Measurements from ENCODE around the gene DENND1A. TPM values are rescaled to one million over a fixed set of nuclear protein-coding genes. Genes with fewer than 3 reads are reported as not detected.
"Not testable (repeated sequence)": the region's sequence is repeated elsewhere in the genome, so short reads cannot be mapped to it uniquely, and the experiment has no call there.

The DENND1A gene
- polyA plus RNA-seq, 1 experiment, result 16.2 TPM

DNA sequence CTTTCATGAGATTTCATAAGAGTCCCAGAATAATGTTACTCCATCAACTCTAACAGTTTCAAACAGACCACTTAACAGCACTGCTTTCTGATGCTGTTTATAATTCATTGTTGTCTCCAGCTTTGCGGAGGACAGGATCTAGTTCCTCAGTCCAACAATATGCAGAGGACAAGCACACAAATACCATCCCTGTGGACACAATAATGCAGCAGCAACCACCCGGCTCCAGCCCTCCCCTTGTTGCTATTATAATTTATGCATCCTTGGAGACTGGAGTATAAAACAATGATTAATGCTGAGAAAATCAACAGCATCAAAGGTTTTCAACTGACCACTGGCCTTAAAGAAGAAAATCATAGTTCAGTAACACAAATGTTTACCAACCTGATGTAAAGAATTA lies 108.3 kb downstream of the DENND1A start:
- no peaks in the 10 kb centered on the region for H3K9me3 ChIP-seq (ENCODE audit: control insufficient read depth, insufficient read depth, low read length)
- ChIA-PET POLR2A (no interaction called here), CTCF (no interaction called here)
- H3K27ac ChIP-seq (ENCODE audit: low read depth, low read length), result no peak overlapping the region
- no peak for DNase-seq (ENCODE audit: low read depth, low spot score)
- H3K4me3 ChIP-seq (ENCODE audit: low read depth, low read length), result no peak overlapping the region
- no peaks in the 10 kb centered on the region for H3K27me3 ChIP-seq (ENCODE audit: control insufficient read depth, insufficient read depth, low read length)
- TF ChIP-seq, protein P1, sequence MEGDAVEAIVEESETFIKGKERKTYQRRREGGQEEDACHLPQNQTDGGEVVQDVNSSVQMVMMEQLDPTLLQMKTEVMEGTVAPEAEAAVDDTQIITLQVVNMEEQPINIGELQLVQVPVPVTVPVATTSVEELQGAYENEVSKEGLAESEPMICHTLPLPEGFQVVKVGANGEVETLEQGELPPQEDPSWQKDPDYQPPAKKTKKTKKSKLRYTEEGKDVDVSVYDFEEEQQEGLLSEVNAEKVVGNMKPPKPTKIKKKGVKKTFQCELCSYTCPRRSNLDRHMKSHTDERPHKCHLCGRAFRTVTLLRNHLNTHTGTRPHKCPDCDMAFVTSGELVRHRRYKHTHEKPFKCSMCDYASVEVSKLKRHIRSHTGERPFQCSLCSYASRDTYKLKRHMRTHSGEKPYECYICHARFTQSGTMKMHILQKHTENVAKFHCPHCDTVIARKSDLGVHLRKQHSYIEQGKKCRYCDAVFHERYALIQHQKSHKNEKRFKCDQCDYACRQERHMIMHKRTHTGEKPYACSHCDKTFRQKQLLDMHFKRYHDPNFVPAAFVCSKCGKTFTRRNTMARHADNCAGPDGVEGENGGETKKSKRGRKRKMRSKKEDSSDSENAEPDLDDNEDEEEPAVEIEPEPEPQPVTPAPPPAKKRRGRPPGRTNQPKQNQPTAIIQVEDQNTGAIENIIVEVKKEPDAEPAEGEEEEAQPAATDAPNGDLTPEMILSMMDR (IDR thresholded peaks at IDR 0.05; ENCODE audit: low read depth, low read length), result no peak

DNA sequence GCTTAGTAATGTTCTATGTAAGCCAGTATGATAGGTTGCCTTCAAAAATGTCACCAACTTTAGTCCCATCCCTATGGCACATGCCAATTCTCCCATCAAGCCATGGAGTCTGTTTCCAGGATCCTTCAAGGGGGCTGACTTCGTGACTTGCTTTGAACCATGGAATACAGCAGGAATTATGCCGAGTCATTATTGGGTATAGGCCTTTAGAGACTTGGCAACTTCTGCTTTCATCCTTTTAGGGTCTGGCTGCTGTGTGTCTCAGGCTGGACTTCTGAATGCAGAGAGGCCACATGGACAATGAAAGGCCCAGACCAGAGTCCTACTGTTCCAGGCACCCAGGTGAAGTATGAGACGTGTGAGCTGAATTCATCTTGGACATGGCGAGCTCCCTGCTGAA lies 109.8 kb downstream of the DENND1A start:
- ChIA-PET CTCF (no interaction called here), POLR2A (no interaction called here)
- TF ChIP-seq, protein P1 (IDR thresholded peaks at IDR 0.05; ENCODE audit: low read depth, low read length), result no peak

DNA sequence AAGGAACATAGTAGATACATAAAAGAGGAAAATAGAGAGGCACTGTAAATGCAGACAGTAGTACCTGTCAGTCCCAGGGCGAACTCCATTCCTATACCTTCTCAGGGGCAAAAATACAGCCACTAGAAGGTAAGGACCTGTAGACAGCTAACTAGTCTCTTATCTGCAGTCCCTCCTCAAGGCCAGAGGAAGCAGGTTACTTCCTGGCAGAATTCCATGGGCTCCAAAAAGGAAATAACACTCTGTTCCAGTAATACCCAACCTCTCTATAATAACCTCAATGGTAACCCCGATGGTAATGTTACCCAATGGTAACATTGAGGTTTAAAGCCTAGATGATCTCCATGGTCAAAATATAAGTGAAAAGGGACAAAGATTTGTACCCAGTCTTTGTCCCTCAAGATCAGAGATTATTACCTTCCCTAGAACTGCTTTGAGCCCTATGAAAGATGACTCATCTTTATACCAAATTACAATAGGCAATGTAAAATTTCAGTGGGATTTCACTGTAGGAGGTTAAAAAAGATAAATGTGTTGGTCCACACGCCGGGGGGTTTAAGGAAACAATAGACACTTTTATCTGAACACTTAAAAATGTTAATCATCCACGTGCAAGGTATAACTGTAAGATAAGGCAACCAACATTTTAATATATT lies 113.0 kb downstream of the DENND1A start:
- TF ChIP-seq, protein P1 (IDR thresholded peaks at IDR 0.05; ENCODE audit: low read depth, low read length), result no peak
- Histone ChIP-seq H3K27me3 (ENCODE audit: control insufficient read depth, insufficient read depth, low read length) (no peaks in the 10 kb centered on the region), H3K27ac (ENCODE audit: low read depth, low read length) (no peak overlapping the region), H3K4me3 (ENCODE audit: low read depth, low read length) (no peak overlapping the region), H3K9me3 (ENCODE audit: control insufficient read depth, insufficient read depth, low read length) (no peaks in the 10 kb centered on the region)
- no peak for DNase-seq (ENCODE audit: low read depth, low spot score)
- ChIA-PET POLR2A (no interaction called here), CTCF (interaction anchor here (1.2 kb wide), 1 partner anchor 17 kb away, joined by 3 read pairs; no protein-coding TSS in a partner anchor)

More for the DNA sequence above, 109.8 kb downstream of the DENND1A start:
- Histone ChIP-seq H3K4me3 (ENCODE audit: low read depth, low read length) (no peak overlapping the region), H3K27ac (ENCODE audit: low read depth, low read length) (no peak overlapping the region), H3K27me3 (ENCODE audit: control insufficient read depth, insufficient read depth, low read length) (no peaks in the 10 kb centered on the region), H3K9me3 (ENCODE audit: control insufficient read depth, insufficient read depth, low read length) (no peaks in the 10 kb centered on the region)
- DNase-seq (ENCODE audit: low read depth, low spot score), result no peak

DNA sequence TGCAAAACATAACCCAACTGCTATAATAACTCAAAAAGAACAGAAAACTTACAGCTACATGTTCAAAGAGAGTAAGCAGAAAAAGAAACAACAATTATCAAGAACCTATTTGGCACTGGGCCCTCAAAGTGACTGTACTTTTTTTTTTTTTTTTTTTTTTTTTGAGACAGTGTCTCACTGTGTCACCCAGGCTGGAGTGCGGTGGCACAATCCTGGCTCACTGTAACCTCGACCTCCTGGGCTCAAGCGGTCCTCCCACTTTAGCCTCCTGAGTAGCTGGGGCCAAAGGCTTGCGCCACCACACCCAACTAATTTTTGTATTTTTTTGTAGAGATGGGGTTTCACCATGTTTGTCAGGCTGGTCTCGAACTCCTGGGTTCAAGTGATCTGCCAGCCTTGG lies 114.1 kb downstream of the DENND1A start:
- DNase-seq (ENCODE audit: low read depth, low spot score); POLR2A ChIA-PET; H3K4me3 ChIP-seq (ENCODE audit: low read depth, low read length); H3K27ac ChIP-seq (ENCODE audit: low read depth, low read length); H3K27me3 ChIP-seq (ENCODE audit: control insufficient read depth, insufficient read depth, low read length); H3K9me3 ChIP-seq (ENCODE audit: control insufficient read depth, insufficient read depth, low read length): not testable (repeated sequence)
- CTCF ChIA-PET, result interaction anchor here (1.2 kb wide), 1 partner anchor 18 kb away, joined by 3 read pairs; no protein-coding TSS in a partner anchor

DNA sequence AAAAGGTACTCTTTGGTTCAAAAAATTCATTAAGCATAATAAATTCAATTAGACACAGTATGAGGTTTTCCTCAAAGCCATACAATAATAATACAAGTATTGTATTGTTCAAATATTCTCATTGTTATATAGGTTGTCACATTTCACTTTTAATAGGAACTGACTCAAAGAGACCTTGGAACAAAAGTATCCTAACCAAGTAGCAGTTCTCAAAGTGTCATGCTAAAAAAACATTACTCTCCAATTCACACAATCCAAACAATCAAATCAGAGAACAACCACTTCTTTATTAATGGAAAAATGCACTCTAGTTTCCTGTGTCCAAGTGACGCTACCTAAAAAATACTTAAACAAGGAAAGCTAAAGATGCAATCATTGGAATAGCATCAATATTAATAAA lies 115.4 kb downstream of the DENND1A start:
- ChIA-PET CTCF (no interaction called here), POLR2A (no interaction called here)
- Histone ChIP-seq H3K4me3 (ENCODE audit: low read depth, low read length) (no peak overlapping the region), H3K27me3 (ENCODE audit: control insufficient read depth, insufficient read depth, low read length) (no peaks in the 10 kb centered on the region), H3K9me3 (ENCODE audit: control insufficient read depth, insufficient read depth, low read length) (no peaks in the 10 kb centered on the region), H3K27ac (ENCODE audit: low read depth, low read length) (no peak overlapping the region)
- TF ChIP-seq, protein P1 (IDR thresholded peaks at IDR 0.05; ENCODE audit: low read depth, low read length), result no peak
- DNase-seq (ENCODE audit: low read depth, low spot score), result no peak
